GM12878 (cell line): Measurements from ENCODE around the gene ZSCAN26. TPM values are rescaled to one million over a fixed set of nuclear protein-coding genes. Genes with fewer than 3 reads are reported as not detected.

Source experiments
- ATAC-seq: fragments of 200-7000 bp; cut with Tn5 transposase; 3 replicates; pipeline ENCODE4 v1.9.1; 2020; ENCODE audit warnings: mild to moderate bottlenecking, moderate library complexity
- BruUV-seq: library from RNA; stranded (reverse); fragments of 400-500 nt; replicated peaks from 2 replicates; lab custom pipeline; 2021; lab: Mats Ljungman, UMichigan
- CTCF ChIA-PET: fragments of 300-600 bp; sonication (Branson Sonifier 250); formaldehyde crosslinking; extraction: SDS; loops from one replicate; lab custom pipeline; 2021; ENCODE audit warnings: inconsistent platforms; lab: Yijun Ruan, JAX
- POLR2A ChIA-PET: fragments of 350-600 bp; formaldehyde crosslinking; extraction: SDS; loops from one replicate; lab custom pipeline; 2021; ENCODE audit warnings: inconsistent platforms; lab: Charles Lee
- RAD21 ChIA-PET: fragments of 300-600 bp; sonication (Branson Sonifier 250); formaldehyde crosslinking; loops from one replicate; lab custom pipeline; 2023; ENCODE audit warnings: antibody characterized with exemption; ENCODE audit not compliant: unreplicated experiment; lab: Charles Lee
- SMC1A ChIA-PET: fragments of 300-600 bp; sonication (Branson Sonifier 250); formaldehyde crosslinking; loops from one replicate; lab custom pipeline; 2023; ENCODE audit not compliant: unreplicated experiment, uncharacterized antibody; lab: Charles Lee
- DNase-seq: peaks from one replicate; pipeline ENCODE4 v3.0.0-alpha.2; 2011; ENCODE audit warnings: low read depth, low spot score
- FAIRE-seq: peaks from 3 replicates; lab custom pipeline; 2011; peaks lifted over from hg19 to GRCh38; lab: Jason Lieb, UNC
- H2AFZ ChIP-seq: 2 replicates; pipeline ENCODE4 v1.6.0; 2011; ENCODE audit warnings: low read depth, low read length, control low read depth; ENCODE audit not compliant: control insufficient read depth
- H3K27ac ChIP-seq: 2 replicates; pipeline ENCODE4 v1.5.1; 2011; ENCODE audit warnings: control low read depth; ENCODE audit not compliant: control insufficient read depth, insufficient read depth
- H3K27me3 ChIP-seq, 2 experiments: replicated peaks in 1 of 2; 2 replicates each; pipeline versions ENCODE4 v1.6.0 to v1.6.1; 2011; ENCODE audit warnings: low read length in 1 of 2; ENCODE audit not compliant: control insufficient read depth in 2 of 2, insufficient read depth in 2 of 2
- H3K36me3 ChIP-seq, 2 experiments: 2 replicates each; pipeline ENCODE4 v1.5.1; 2011; ENCODE audit warnings: low read length in 1 of 2; ENCODE audit not compliant: control insufficient read depth in 2 of 2, insufficient read depth in 2 of 2
- H3K4me1 ChIP-seq: 2 replicates; pipeline ENCODE4 v1.6.1; 2011; ENCODE audit warnings: mild to moderate bottlenecking, low read length, moderate library complexity, mixed read lengths; ENCODE audit not compliant: control insufficient read depth, insufficient read depth
- H3K4me2 ChIP-seq: 2 replicates; pipeline ENCODE4 v1.6.0; 2011; ENCODE audit warnings: control low read depth; ENCODE audit not compliant: control insufficient read depth, insufficient read depth
- H3K4me3 ChIP-seq: fragments of 200-600 bp; sonication (generic); 2 replicates; pipeline ENCODE4 v1.5.1; 2016
- H3K79me2 ChIP-seq: 2 replicates; pipeline ENCODE4 v1.6.0; 2011; ENCODE audit warnings: low read length; ENCODE audit not compliant: control insufficient read depth, insufficient read depth
- H3K9ac ChIP-seq: 2 replicates; pipeline ENCODE4 v1.8.0; 2011; ENCODE audit warnings: low read length, control low read depth, mixed read lengths; ENCODE audit not compliant: control insufficient read depth, insufficient read depth
- H3K9me3 ChIP-seq: replicated peaks from 3 replicates; pipeline ENCODE4 v1.5.1; 2011; ENCODE audit warnings: mild to moderate bottlenecking, low read length; ENCODE audit not compliant: control insufficient read depth, insufficient read depth
- H4K20me1 ChIP-seq: 2 replicates; pipeline ENCODE4 v1.6.0; 2011; ENCODE audit not compliant: control insufficient read depth, insufficient read depth
- EGR1 ChIP-seq, 2 experiments: IDR thresholded peaks; 1 replicate in 1 of 2; 2 replicates in 1 of 2; pipeline ENCODE4 v1.6.1; 2011 to 2012; ENCODE audit warnings: low read depth in 2 of 2, low read length in 2 of 2, borderline replicate concordance in 1 of 2, mild to moderate bottlenecking in 1 of 2, moderate library complexity in 1 of 2
- EZH2 ChIP-seq: IDR thresholded peaks from 2 replicates; pipeline ENCODE4 v1.6.1; 2012; ENCODE audit warnings: low read depth, mild to moderate bottlenecking, control low read depth, inconsistent platforms, low read length, borderline replicate concordance; ENCODE audit not compliant: control insufficient read depth
- FOS ChIP-seq: IDR thresholded peaks from 3 replicates; pipeline ENCODE4 v1.6.1; 2011; ENCODE audit warnings: borderline replicate concordance; ENCODE audit not compliant: insufficient read length; ENCODE audit errors: extremely low read depth
- FOXM1 ChIP-seq: IDR thresholded peaks from 2 replicates; pipeline ENCODE4 v1.6.1; 2012; ENCODE audit warnings: low read depth, mild to moderate bottlenecking, inconsistent platforms, low read length, moderate library complexity
- KLF5 ChIP-seq: fragments of 450-650 bp; IDR thresholded peaks from 2 replicates; pipeline ENCODE4 v1.6.1; 2014; ENCODE audit warnings: mild to moderate bottlenecking; ENCODE audit not compliant: partially characterized antibody
- MEF2A ChIP-seq: IDR thresholded peaks from 2 replicates; pipeline ENCODE4 v1.6.1; 2011; ENCODE audit warnings: low read depth, mild to moderate bottlenecking, low read length, moderate library complexity; ENCODE audit not compliant: insufficient read depth
- MEF2B ChIP-seq: fragments of 450-650 bp; IDR thresholded peaks from 2 replicates; pipeline ENCODE4 v1.6.1; 2018; ENCODE audit warnings: mild to moderate bottlenecking, moderate library complexity; ENCODE audit not compliant: partially characterized antibody, poor library complexity, severe bottlenecking
- POLR2AphosphoS2 ChIP-seq: IDR thresholded peaks from 2 replicates; pipeline ENCODE4 v1.6.1; 2011; ENCODE audit warnings: low read depth, mild to moderate bottlenecking, low read length, improper control_type of control experiment, moderate library complexity
- RCOR1 ChIP-seq: conservative IDR thresholded peaks from 2 replicates; pipeline ENCODE4 v1.6.1; 2012; ENCODE audit warnings: low read depth, low read length, improper control_type of control experiment
- STAT1 ChIP-seq: fragments of 450-650 bp; conservative IDR thresholded peaks from 2 replicates; pipeline ENCODE4 v1.6.1; 2014; ENCODE audit warnings: antibody characterized with exemption, mild to moderate bottlenecking
- ZBED1 ChIP-seq: IDR thresholded peaks from 2 replicates; pipeline ENCODE4 v1.6.1; 2016; ENCODE audit warnings: borderline replicate concordance
- ZNF24 ChIP-seq: fragments of 450-650 bp; IDR thresholded peaks from 2 replicates; pipeline ENCODE4 v1.6.1; 2017; ENCODE audit warnings: antibody characterized with exemption, mild to moderate bottlenecking
- WGBS: methylation state at CpG from one replicate; pipeline ENCODE4 v1.1.6; 2016; ENCODE audit warnings: low lambda C conversion rate; ENCODE audit not compliant: insufficient replicate concordance, insufficient coverage; ENCODE audit errors: missing lambda C conversion rate; 5-methylcytosine and 5-hydroxymethylcytosine counted together
- in situ Hi-C: fragments of 300-500 bp; cut with MboI; formaldehyde crosslinking; loops from 9 replicates; pipeline ENCODE4 v1.14.3; 2018; ENCODE audit warnings: mixed read lengths
- intact Hi-C: fragments of 100-400 bp; cut with micrococcal nuclease; formaldehyde crosslinking; loops from one replicate; pipeline ENCODE4 v1.14.2; 2022; ENCODE audit not compliant: unreplicated experiment
- polyA plus RNA-seq, 11 experiments: library from polyadenylated mRNA; depleted of rRNA in 4 of 11; unstranded in 6 of 11; stranded (reverse) in 5 of 11; fragments of >200 nt; fragmentation: Nextera tagmentation in 4 of 11; fragmentation: Illumina TruSeq in 1 of 11; extraction: Ambion mirVana in 4 of 11; extraction: Trizol in 1 of 11; gene quantifications; 1 replicate in 1 of 11; 2 replicates in 10 of 11; pipeline versions ENCODE4 v1.2.1 to v1.2.3, GENCODE V29; 2011 to 2016; ENCODE audit warnings: inconsistent platforms in 2 of 11, missing spikeins in 2 of 11, low read depth in 1 of 11
- total RNA-seq, 4 experiments: library from RNA; depleted of rRNA in 3 of 4; stranded (reverse); fragments of >200 nt in 3 of 4; fragmentation: Illumina TruSeq in 1 of 4; extraction: Trizol in 1 of 4; gene quantifications; 2 replicates each; pipeline versions ENCODE4 v1.2.1 to v1.2.3, GENCODE V29; 2013 to 2021
- TF ChIP-seq, protein P1 (sequence below): IDR thresholded peaks from 2 replicates; pipeline ENCODE4 v1.6.1; 2012; ENCODE audit warnings: mild to moderate bottlenecking, low read depth, low read length
- TF ChIP-seq, protein P2 (sequence below): fragments of 450-650 bp; conservative IDR thresholded peaks from 2 replicates; pipeline ENCODE4 v1.6.1; 2017; ENCODE audit warnings: mild to moderate bottlenecking, moderate library complexity
- TF ChIP-seq, protein P3 (sequence below): fragments of 450-650 bp; IDR thresholded peaks from 2 replicates; pipeline ENCODE4 v1.6.1; 2017; ENCODE audit warnings: low read depth, mild to moderate bottlenecking, moderate library complexity
- TF ChIP-seq, protein P4 (sequence below): IDR thresholded peaks from 2 replicates; pipeline ENCODE4 v1.6.1; 2012; ENCODE audit warnings: low read length, inconsistent platforms

ZSCAN26 gene
- total and polyA plus RNA-seq, 10 of the 15 experiments (the other 5 are each of a cell fraction or from before 2014, with no cell fraction given), result 4.5 to 13.3 (median 6.5) TPM

DNA sequence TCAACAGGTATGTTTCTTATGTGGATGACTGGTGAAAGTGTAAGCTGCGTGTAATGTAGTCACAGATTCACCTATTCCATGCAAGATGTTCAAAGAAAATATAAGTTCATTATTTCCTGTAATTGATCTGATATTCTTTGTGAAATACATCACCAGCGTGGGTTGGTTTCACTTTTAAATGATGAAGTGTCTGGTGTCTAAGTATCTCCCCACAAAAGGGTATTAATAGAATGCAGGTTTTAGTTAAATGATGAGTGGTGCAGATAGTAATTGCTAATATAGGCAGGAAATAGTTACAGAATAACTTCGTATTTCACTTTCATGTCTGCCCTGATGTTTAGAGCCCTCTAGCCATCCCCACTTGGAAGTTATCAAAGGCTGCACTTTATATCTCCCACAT, 36.6 kb downstream of the ZSCAN26 start:
- WGBS, result 0% methylated on average over 3 of the region's 3 CpGs
- H3K36me3 ChIP-seq, result no peaks in the 10 kb centered on the region
- no peak overlapping the region for H3K4me3 ChIP-seq
- H3K27me3 ChIP-seq, result no peaks in the 10 kb centered on the region
- ChIA-PET POLR2A (no interaction called here), RAD21 (no interaction called here), SMC1A (no interaction called here), CTCF (interaction anchor here (0.7 kb wide), 1 partner anchor 128 kb away, joined by 3 read pairs; no protein-coding TSS in a partner anchor)
- no peaks in the 10 kb centered on the region for H3K79me2 ChIP-seq
- DNase-seq (no peak), FAIRE-seq (peak; percentile 69), ATAC-seq (peak; percentile 93)
- H3K27ac ChIP-seq, result no peak overlapping the region
- no peaks in the 10 kb centered on the region for H4K20me1 ChIP-seq
- peaks cover 11% of the 10 kb centered on the region for H3K4me1 ChIP-seq
- H3K9ac ChIP-seq, result no peak overlapping the region
- intact Hi-C loops (no loop called here), in situ Hi-C loops (no loop called here)
- no peaks in the 10 kb centered on the region for H3K9me3 ChIP-seq
- no peak overlapping the region; the same call in 1 of the 2 replicates for H2AFZ ChIP-seq
- H3K4me2 ChIP-seq, result peak overlapping the region; percentile 34; the same call in 1 of the 2 replicates
- no TSS peak for BruUV-seq
- no peak for TF ChIP-seq STAT1
- TF ChIP-seq, protein P1, sequence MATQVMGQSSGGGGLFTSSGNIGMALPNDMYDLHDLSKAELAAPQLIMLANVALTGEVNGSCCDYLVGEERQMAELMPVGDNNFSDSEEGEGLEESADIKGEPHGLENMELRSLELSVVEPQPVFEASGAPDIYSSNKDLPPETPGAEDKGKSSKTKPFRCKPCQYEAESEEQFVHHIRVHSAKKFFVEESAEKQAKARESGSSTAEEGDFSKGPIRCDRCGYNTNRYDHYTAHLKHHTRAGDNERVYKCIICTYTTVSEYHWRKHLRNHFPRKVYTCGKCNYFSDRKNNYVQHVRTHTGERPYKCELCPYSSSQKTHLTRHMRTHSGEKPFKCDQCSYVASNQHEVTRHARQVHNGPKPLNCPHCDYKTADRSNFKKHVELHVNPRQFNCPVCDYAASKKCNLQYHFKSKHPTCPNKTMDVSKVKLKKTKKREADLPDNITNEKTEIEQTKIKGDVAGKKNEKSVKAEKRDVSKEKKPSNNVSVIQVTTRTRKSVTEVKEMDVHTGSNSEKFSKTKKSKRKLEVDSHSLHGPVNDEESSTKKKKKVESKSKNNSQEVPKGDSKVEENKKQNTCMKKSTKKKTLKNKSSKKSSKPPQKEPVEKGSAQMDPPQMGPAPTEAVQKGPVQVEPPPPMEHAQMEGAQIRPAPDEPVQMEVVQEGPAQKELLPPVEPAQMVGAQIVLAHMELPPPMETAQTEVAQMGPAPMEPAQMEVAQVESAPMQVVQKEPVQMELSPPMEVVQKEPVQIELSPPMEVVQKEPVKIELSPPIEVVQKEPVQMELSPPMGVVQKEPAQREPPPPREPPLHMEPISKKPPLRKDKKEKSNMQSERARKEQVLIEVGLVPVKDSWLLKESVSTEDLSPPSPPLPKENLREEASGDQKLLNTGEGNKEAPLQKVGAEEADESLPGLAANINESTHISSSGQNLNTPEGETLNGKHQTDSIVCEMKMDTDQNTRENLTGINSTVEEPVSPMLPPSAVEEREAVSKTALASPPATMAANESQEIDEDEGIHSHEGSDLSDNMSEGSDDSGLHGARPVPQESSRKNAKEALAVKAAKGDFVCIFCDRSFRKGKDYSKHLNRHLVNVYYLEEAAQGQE, result no peak
- TF ChIP-seq MEF2B, result peak; percentile 80
- TF ChIP-seq MEF2A, result peak; percentile 88
- no peak for TF ChIP-seq POLR2AphosphoS2
- no peak for TF ChIP-seq EZH2
- TF ChIP-seq EGR1 (IDR thresholded peaks at IDR 0.05; ENCODE audit: borderline replicate concordance in 1 of 2, low read depth in 2 of 2, low read length in 2 of 2), result no peak
- TF ChIP-seq, protein P2, sequence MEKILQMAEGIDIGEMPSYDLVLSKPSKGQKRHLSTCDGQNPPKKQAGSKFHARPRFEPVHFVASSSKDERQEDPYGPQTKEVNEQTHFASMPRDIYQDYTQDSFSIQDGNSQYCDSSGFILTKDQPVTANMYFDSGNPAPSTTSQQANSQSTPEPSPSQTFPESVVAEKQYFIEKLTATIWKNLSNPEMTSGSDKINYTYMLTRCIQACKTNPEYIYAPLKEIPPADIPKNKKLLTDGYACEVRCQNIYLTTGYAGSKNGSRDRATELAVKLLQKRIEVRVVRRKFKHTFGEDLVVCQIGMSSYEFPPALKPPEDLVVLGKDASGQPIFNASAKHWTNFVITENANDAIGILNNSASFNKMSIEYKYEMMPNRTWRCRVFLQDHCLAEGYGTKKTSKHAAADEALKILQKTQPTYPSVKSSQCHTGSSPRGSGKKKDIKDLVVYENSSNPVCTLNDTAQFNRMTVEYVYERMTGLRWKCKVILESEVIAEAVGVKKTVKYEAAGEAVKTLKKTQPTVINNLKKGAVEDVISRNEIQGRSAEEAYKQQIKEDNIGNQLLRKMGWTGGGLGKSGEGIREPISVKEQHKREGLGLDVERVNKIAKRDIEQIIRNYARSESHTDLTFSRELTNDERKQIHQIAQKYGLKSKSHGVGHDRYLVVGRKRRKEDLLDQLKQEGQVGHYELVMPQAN, result no peak
- TF ChIP-seq FOS, result no peak
- TF ChIP-seq, protein P3, sequence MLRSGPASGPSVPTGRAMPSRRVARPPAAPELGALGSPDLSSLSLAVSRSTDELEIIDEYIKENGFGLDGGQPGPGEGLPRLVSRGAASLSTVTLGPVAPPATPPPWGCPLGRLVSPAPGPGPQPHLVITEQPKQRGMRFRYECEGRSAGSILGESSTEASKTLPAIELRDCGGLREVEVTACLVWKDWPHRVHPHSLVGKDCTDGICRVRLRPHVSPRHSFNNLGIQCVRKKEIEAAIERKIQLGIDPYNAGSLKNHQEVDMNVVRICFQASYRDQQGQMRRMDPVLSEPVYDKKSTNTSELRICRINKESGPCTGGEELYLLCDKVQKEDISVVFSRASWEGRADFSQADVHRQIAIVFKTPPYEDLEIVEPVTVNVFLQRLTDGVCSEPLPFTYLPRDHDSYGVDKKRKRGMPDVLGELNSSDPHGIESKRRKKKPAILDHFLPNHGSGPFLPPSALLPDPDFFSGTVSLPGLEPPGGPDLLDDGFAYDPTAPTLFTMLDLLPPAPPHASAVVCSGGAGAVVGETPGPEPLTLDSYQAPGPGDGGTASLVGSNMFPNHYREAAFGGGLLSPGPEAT, result no peak
- TF ChIP-seq ZBED1, result no peak
- TF ChIP-seq RCOR1, result no peak
- TF ChIP-seq, protein P4, sequence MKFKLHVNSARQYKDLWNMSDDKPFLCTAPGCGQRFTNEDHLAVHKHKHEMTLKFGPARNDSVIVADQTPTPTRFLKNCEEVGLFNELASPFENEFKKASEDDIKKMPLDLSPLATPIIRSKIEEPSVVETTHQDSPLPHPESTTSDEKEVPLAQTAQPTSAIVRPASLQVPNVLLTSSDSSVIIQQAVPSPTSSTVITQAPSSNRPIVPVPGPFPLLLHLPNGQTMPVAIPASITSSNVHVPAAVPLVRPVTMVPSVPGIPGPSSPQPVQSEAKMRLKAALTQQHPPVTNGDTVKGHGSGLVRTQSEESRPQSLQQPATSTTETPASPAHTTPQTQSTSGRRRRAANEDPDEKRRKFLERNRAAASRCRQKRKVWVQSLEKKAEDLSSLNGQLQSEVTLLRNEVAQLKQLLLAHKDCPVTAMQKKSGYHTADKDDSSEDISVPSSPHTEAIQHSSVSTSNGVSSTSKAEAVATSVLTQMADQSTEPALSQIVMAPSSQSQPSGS, result 0 out of 2 replicates have a peak, but pooled peaks have one; percentile 45
- no peak for TF ChIP-seq FOXM1
- TF ChIP-seq ZNF24, result no peak
- no peak for TF ChIP-seq KLF5
